DMS114 treated with DMSO at 0.1 percent for 48 hours (cell line): ENCODE results near the gene TNFRSF14.

Source experiments
- DNase-seq: peaks from one replicate; lab custom pipeline; 2025; ENCODE audit not compliant: unreplicated experiment; lab: John Stamatoyannopoulos, UW

Gene TNFRSF14

GRCh38 chr1:2597441-2598328 lies 41.5 kb downstream of the TNFRSF14 start:
- DNase-seq, result no peak

- no peak for DNase-seq
Observed at GRCh38 chr1:2598329-2598931, 42.3 kb downstream of the TNFRSF14 start.

GRCh38 chr1:2601721-2602303 lies 45.6 kb downstream of the TNFRSF14 start:
- no peak for DNase-seq

GRCh38 chr1:2602311-2602835 lies 46.2 kb downstream of the TNFRSF14 start:
- DNase-seq, result no peak

- DNase-seq, result no peak
Observed at GRCh38 chr1:2602866-2603520, 46.8 kb downstream of the TNFRSF14 start.

- no peak for DNase-seq
Observed at GRCh38 chr1:2603521-2604155, 47.5 kb downstream of the TNFRSF14 start.

GRCh38 chr1:2604156-2604843 lies 48.1 kb downstream of the TNFRSF14 start:
- DNase-seq, result no peak

- no peak for DNase-seq
Observed at GRCh38 chr1:2604844-2605508, 48.8 kb downstream of the TNFRSF14 start.

- DNase-seq, result no peak
Observed at GRCh38 chr1:2605509-2606395, 49.6 kb downstream of the TNFRSF14 start.

- no peak for DNase-seq
Observed at GRCh38 chr1:2606396-2606880, 50.3 kb downstream of the TNFRSF14 start.

GRCh38 chr1:2606881-2607621 lies 50.9 kb downstream of the TNFRSF14 start:
- DNase-seq, result no peak

GRCh38 chr1:2607641-2608091 lies 51.5 kb downstream of the TNFRSF14 start:
- no peak for DNase-seq

GRCh38 chr1:2609319-2610035 lies 53.3 kb downstream of the TNFRSF14 start:
- DNase-seq, result no peak

GRCh38 chr1:2610036-2610959 lies 54.1 kb downstream of the TNFRSF14 start:
- no peak for DNase-seq

GRCh38 chr1:2611031-2611501 lies 54.9 kb downstream of the TNFRSF14 start:
- DNase-seq, result no peak
